PFSK-1 (cell line): Measurements from ENCODE around the gene FMNL3.

Source experiments
- FOXP2 ChIP-seq: optimal IDR thresholded peaks from 2 replicates; pipeline ENCODE3; 2011; ENCODE audit warnings: borderline replicate concordance, control low read depth, inconsistent platforms; ENCODE audit not compliant: insufficient read depth; ENCODE audit errors: extremely low read length, extremely low read depth
- POLR2AphosphoS5 ChIP-seq: IDR thresholded peaks from 2 replicates; pipeline ENCODE4 v1.6.1; 2012; ENCODE audit warnings: low read depth, mild to moderate bottlenecking, control low read depth, low read length, moderate library complexity
- SIN3A ChIP-seq: IDR thresholded peaks from 2 replicates; pipeline ENCODE4 v1.6.1; 2012; ENCODE audit warnings: mild to moderate bottlenecking, low read length, moderate library complexity, borderline replicate concordance; ENCODE audit not compliant: insufficient read depth
- TAF1 ChIP-seq: IDR thresholded peaks from 2 replicates; pipeline ENCODE4 v1.6.1; 2012; ENCODE audit warnings: low read length, control low read depth, borderline replicate concordance; ENCODE audit not compliant: insufficient read depth
- TF ChIP-seq, protein P1 (sequence below), 2 experiments: IDR thresholded peaks; 2 replicates each; pipeline versions ENCODE4 v1.6.1 to v1.8.0; 2011 to 2012; ENCODE audit warnings: low read depth in 2 of 2, low read length in 2 of 2, control low read depth in 1 of 2, inconsistent platforms in 1 of 2, mild to moderate bottlenecking in 1 of 2, moderate library complexity in 1 of 2; ENCODE audit not compliant: insufficient read depth in 1 of 2

FMNL3 gene

DNA sequence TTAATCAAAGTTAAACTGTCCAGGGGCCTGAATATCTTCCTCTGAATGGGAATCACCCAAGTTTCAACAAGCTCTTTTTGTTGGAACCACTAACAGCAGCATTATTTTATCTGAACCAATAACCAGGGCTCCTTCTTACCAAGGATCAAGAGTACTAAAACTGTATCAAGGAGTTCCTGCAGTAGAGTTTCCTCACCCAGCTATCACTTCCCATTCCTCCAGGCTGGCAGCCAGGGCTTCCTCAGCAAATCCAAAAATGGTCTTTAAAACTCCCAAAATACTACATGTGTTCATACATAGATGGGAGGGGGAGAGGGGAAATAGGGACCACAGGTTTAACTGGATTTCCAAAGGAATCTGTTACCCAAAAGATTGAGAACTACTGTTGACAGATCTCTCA lies 10.5 kb downstream of the FMNL3 start:
- TF ChIP-seq, protein P1, sequence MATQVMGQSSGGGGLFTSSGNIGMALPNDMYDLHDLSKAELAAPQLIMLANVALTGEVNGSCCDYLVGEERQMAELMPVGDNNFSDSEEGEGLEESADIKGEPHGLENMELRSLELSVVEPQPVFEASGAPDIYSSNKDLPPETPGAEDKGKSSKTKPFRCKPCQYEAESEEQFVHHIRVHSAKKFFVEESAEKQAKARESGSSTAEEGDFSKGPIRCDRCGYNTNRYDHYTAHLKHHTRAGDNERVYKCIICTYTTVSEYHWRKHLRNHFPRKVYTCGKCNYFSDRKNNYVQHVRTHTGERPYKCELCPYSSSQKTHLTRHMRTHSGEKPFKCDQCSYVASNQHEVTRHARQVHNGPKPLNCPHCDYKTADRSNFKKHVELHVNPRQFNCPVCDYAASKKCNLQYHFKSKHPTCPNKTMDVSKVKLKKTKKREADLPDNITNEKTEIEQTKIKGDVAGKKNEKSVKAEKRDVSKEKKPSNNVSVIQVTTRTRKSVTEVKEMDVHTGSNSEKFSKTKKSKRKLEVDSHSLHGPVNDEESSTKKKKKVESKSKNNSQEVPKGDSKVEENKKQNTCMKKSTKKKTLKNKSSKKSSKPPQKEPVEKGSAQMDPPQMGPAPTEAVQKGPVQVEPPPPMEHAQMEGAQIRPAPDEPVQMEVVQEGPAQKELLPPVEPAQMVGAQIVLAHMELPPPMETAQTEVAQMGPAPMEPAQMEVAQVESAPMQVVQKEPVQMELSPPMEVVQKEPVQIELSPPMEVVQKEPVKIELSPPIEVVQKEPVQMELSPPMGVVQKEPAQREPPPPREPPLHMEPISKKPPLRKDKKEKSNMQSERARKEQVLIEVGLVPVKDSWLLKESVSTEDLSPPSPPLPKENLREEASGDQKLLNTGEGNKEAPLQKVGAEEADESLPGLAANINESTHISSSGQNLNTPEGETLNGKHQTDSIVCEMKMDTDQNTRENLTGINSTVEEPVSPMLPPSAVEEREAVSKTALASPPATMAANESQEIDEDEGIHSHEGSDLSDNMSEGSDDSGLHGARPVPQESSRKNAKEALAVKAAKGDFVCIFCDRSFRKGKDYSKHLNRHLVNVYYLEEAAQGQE (IDR thresholded peaks at IDR 0.05; ENCODE audit: insufficient read depth in 1 of 2, low read depth in 2 of 2, low read length in 2 of 2): no peak
- TF ChIP-seq TAF1: no peak

DNA sequence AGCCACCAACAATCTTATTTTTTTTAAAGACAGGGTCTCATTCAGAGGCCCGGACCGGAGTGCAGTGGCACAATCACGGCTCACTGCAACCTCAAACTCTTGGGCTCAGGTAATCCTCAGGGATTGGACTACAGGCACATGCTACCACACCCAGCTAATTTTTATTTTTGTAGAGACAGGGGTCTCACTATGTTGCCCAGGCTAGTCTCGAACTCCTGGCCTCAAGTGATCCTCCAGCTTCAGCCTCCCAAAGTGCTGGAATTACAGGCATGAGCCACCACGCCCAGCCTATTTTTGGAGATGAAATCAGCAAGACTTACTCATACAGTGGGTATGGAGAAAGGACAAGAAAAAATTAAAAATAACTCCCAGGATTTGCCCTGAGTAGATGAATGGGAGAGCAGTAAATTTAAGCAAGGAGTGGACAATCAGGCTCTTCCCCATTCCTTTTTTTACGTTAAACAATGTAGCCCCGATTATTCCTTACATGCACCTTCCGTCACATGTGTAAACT lies 13.2 kb downstream of the FMNL3 start:
- TF ChIP-seq FOXP2 (no peak), SIN3A (no peak), TAF1 (no peak), POLR2AphosphoS5 (no peak)
- TF ChIP-seq, protein P1 (IDR thresholded peaks at IDR 0.05; ENCODE audit: insufficient read depth in 1 of 2, low read depth in 2 of 2, low read length in 2 of 2): no peak

DNA sequence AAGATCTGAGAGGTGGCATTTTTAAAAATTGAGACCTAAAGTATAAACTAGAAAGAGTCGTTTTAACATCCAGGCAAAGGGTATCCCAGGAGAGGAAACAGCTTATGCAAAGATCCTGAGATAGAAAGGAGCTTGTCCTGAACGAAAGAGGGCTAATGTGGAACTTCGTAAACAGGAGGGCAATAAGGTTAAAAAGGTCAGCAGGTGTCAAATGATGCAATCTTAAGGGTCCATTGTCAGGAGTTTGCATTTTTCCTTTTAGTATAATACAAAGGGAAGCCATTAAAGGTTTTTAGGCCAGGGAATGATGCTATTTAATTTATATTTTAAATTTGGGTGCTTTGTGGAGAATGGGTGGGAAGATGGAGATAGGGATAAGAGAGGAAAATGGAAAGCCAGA lies 14.4 kb downstream of the FMNL3 start:
- TF ChIP-seq POLR2AphosphoS5 (no peak), FOXP2 (no peak), SIN3A (no peak), TAF1 (no peak)
- TF ChIP-seq, protein P1 (IDR thresholded peaks at IDR 0.05; ENCODE audit: insufficient read depth in 1 of 2, low read depth in 2 of 2, low read length in 2 of 2): no peak

DNA sequence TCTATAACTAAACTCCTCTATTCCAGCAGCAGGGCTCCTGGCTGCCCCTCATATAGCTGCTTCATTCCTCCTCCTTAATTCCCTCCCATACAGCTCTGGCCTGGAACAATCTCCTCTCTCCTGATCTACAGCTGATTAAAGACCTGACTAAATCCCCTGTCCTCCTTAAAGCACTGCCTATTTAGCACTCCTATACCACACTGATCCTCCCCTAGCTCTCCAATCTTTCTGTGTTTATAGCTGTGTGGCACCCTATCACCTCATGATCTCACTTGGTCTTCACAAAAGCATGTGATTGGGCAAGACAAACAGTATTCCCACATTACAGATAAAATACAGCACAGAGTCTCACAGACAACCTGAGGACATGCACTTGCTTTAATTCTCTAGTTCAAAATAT lies 17.4 kb downstream of the FMNL3 start:
- TF ChIP-seq, protein P1 (IDR thresholded peaks at IDR 0.05; ENCODE audit: insufficient read depth in 1 of 2, low read depth in 2 of 2, low read length in 2 of 2): no peak
- no peak for TF ChIP-seq POLR2AphosphoS5
- no peak for TF ChIP-seq SIN3A
- TF ChIP-seq FOXP2: no peak
- TF ChIP-seq TAF1: no peak

DNA sequence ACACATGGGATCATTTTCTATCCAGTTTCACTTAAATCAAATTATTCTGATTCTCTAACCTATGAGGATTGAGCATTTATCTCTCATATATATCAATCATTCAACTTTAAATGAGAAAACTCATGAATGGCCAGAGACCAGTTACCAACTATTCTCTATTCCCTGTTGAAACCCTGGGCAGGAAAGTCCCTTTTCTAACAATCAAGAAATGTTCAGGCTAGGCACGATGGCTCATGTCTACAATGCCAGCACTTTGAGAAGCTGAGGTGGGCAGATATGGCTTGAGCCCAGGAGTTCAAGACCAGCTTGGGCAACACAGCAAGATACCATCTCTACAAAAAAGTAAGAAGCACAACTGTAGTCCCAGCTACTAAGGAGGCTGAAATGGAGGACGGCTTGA lies 18.0 kb downstream of the FMNL3 start:
- no peak for TF ChIP-seq POLR2AphosphoS5
- TF ChIP-seq, protein P1 (IDR thresholded peaks at IDR 0.05; ENCODE audit: insufficient read depth in 1 of 2, low read depth in 2 of 2, low read length in 2 of 2): no peak
- TF ChIP-seq SIN3A: no peak
- no peak for TF ChIP-seq TAF1
- no peak for TF ChIP-seq FOXP2
